ENCODE measurements around the gene SYT6.

GRCh38 chr1:114082867-114083585, 70.6 kb downstream of the SYT6 start:
- no peak for TF ChIP-seq CTCF (IDR thresholded peaks at IDR 0.05)
- no peak for TF ChIP-seq POLR2A (IDR thresholded peaks at IDR 0.05)
- TF ChIP-seq POLR2AphosphoS5 (IDR thresholded peaks at IDR 0.05): no peak
